ENCODE measurements around the gene VDAC1. TPM values are rescaled to one million over a fixed set of nuclear protein-coding genes. Genes with fewer than 3 reads are reported as not detected.

VDAC1 gene
- total RNA-seq, 1 donor from 2014 or later: 224 TPM

DNA sequence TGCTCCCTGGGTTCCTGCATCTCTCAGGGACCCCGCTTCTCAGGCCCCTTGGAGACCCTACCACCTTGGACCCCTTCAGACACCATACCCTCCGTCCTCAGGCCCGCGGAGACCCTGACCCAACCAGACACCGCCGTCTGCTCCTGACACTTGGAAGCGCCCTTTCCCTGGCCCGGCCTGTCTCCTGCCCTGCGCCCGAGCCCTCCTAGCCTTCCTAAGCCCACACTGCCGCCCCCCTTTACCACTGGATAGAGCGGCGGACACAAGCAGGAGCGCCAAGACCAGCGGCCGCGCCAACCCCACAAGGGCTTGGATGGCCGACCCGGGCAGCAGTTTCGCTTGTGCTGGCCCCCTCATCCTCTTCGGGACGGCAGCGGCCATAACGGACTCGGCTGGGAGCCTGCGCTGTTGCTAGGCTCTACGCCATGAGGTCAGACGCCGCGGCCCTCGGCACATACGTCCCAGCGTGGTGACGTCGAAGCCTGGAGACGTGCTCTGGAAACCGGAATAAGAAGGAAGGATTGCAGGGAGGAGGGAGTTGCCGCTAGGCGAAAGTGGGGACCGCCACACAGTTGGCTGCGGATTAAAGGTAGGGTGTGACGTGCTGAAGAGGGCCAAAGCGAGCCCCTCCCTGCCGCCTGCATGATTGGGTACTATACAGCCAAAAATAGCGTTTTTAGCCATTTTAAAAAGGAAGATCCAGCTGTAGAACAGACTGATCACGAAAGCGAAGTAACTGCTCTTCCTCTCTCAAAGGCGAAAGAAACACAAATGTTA lies 36.4 kb downstream of the VDAC1 start, which contains the start of gene C5orf15:
Gene C5orf15 (minus strand): TSS at position 422 of the 777 bp plus-strand sequence. CDS start 41 bp downstream, at position 381.
- H3K27me3 Mint-ChIP-seq (ENCODE audit: insufficient read depth, low read depth): peaks cover 7% of the 10 kb centered on the region
- no peaks in the 10 kb centered on the region for H3K9me3 Mint-ChIP-seq
- Histone ChIP-seq H3F3A (ENCODE audit: low read depth) (peaks cover 15% of the 10 kb centered on the region), H3K4me1 (peaks cover 10% of the 10 kb centered on the region), H3K27me3 (no peaks in the 10 kb centered on the region), H3K36me3 (no peaks in the 10 kb centered on the region), H4K20me1 (ENCODE audit: low read depth) (no peaks in the 10 kb centered on the region), H3K9me3 (ENCODE audit: low read depth) (no peaks in the 10 kb centered on the region), H3K4me2 (peak within 1 kb of the TSS; percentile 98), H3K79me2 (ENCODE audit: low read depth) (peaks cover 51% of the 10 kb centered on the region), H3K27ac (peak within 1 kb of the TSS; percentile 69), H3K4me3 (peak within 1 kb of the TSS; percentile 79), H3K9ac (peak within 1 kb of the TSS; percentile 88), H2AFZ (replicated peaks) (peak within 1 kb of the TSS; percentile 92)
- DNase-seq (ENCODE audit: low spot score): peak; percentile 97
- H3K27ac Mint-ChIP-seq: peak within 1 kb of the TSS; percentile 99
- peaks cover 23% of the 10 kb centered on the region for H3K4me1 Mint-ChIP-seq
- TF ChIP-seq EZH2 (IDR thresholded peaks at IDR 0.05) (peak; percentile 36), EZH2phosphoT487 (IDR thresholded peaks at IDR 0.05) (no peak)
- TF ChIP-seq, protein P1, sequence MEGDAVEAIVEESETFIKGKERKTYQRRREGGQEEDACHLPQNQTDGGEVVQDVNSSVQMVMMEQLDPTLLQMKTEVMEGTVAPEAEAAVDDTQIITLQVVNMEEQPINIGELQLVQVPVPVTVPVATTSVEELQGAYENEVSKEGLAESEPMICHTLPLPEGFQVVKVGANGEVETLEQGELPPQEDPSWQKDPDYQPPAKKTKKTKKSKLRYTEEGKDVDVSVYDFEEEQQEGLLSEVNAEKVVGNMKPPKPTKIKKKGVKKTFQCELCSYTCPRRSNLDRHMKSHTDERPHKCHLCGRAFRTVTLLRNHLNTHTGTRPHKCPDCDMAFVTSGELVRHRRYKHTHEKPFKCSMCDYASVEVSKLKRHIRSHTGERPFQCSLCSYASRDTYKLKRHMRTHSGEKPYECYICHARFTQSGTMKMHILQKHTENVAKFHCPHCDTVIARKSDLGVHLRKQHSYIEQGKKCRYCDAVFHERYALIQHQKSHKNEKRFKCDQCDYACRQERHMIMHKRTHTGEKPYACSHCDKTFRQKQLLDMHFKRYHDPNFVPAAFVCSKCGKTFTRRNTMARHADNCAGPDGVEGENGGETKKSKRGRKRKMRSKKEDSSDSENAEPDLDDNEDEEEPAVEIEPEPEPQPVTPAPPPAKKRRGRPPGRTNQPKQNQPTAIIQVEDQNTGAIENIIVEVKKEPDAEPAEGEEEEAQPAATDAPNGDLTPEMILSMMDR (IDR thresholded peaks at IDR 0.05): peak; percentile 17
- peak within 1 kb of the TSS; percentile 99 for H3K4me3 Mint-ChIP-seq
- peaks cover 13% of the 10 kb centered on the region for H3K36me3 Mint-ChIP-seq

DNA sequence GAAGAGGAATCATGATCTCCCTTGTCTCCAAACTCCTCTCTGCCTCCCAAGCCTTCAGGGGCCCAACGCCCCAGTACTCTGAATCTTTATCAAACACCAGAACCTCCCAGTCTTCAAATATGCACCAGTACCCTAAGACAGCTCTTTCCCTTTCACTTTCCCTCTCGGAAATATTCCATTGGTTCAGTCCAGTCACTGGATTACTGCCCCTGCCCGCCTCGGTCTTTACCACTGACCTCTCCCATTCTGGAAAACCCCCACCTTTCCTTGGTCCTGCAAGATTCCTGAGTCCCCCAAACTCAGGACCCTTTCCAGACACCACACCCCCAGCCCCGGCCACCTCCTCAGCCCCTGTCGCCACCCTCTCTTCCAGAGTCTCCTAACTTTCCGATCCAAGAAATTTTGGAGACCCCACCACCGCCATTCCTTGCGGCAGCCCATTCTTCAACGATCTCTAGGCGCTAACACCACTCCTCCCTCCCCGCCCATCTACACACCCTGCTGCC lies 37.0 kb downstream of the VDAC1 start:
- Histone ChIP-seq H3K4me3 (peak overlapping the region; percentile 79), H3F3A (ENCODE audit: low read depth) (peaks cover 15% of the 10 kb centered on the region), H3K9ac (peak overlapping the region; percentile 88), H3K4me2 (peak overlapping the region; percentile 98), H3K79me2 (ENCODE audit: low read depth) (peaks cover 57% of the 10 kb centered on the region), H2AFZ (replicated peaks) (peak overlapping the region; percentile 92), H4K20me1 (ENCODE audit: low read depth) (peaks cover 2% of the 10 kb centered on the region), H3K36me3 (no peaks in the 10 kb centered on the region), H3K27ac (peak overlapping the region; percentile 69), H3K4me1 (peaks cover 10% of the 10 kb centered on the region), H3K27me3 (no peaks in the 10 kb centered on the region), H3K9me3 (ENCODE audit: low read depth) (no peaks in the 10 kb centered on the region)
- Mint-ChIP-seq H3K27ac (peak overlapping the region; percentile 99), H3K4me3 (peak overlapping the region; percentile 99), H3K36me3 (peaks cover 10% of the 10 kb centered on the region), H3K27me3 (ENCODE audit: insufficient read depth, low read depth) (peaks cover 7% of the 10 kb centered on the region), H3K4me1 (peaks cover 23% of the 10 kb centered on the region), H3K9me3 (no peaks in the 10 kb centered on the region)
- peak; percentile 31 for DNase-seq (ENCODE audit: low spot score)
- TF ChIP-seq EZH2 (IDR thresholded peaks at IDR 0.05): no peak
- TF ChIP-seq EZH2phosphoT487 (IDR thresholded peaks at IDR 0.05): no peak
- TF ChIP-seq, protein P1 (IDR thresholded peaks at IDR 0.05): no peak

DNA sequence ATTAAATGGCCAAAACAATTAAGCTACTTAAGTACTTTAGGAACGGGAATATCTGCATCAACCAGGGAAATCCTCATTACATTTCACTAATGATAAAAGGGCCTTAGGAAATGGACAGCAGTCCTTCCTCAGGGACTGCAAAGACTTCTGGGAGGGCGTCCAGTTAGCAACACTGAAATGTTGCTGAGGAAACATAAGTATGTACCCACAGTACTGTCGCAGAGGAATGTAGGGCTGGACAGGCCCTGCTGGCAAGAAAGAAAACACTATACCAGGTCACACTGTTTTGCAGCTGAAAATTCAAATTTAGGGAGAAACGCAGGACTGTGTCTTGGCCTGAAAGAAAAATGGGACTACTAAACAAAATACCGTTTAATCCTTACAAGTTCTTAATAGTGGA lies 37.7 kb downstream of the VDAC1 start:
- TF ChIP-seq EZH2phosphoT487 (IDR thresholded peaks at IDR 0.05) (no peak), EZH2 (IDR thresholded peaks at IDR 0.05) (no peak)
- TF ChIP-seq, protein P1 (IDR thresholded peaks at IDR 0.05): no peak
- Mint-ChIP-seq H3K4me1 (peaks cover 23% of the 10 kb centered on the region), H3K9me3 (no peaks in the 10 kb centered on the region), H3K4me3 (peak overlapping the region; percentile 99), H3K27ac (peak overlapping the region; percentile 99), H3K27me3 (ENCODE audit: insufficient read depth, low read depth) (peaks cover 9% of the 10 kb centered on the region), H3K36me3 (peaks cover 10% of the 10 kb centered on the region)
- no peak overlapping the region for H3K9ac ChIP-seq
- H3F3A ChIP-seq (ENCODE audit: low read depth): peaks cover 15% of the 10 kb centered on the region
- H3K4me1 ChIP-seq: peaks cover 10% of the 10 kb centered on the region
- peak; percentile 9 for DNase-seq (ENCODE audit: low spot score)
- H3K27me3 ChIP-seq: no peaks in the 10 kb centered on the region
- no peaks in the 10 kb centered on the region for H3K9me3 ChIP-seq (ENCODE audit: low read depth)
- H3K27ac ChIP-seq: no peak overlapping the region
- H3K79me2 ChIP-seq (ENCODE audit: low read depth): peaks cover 63% of the 10 kb centered on the region
- H3K4me3 ChIP-seq: peak overlapping the region; percentile 79
- H2AFZ ChIP-seq (replicated peaks): no peak overlapping the region
- H4K20me1 ChIP-seq (ENCODE audit: low read depth): peaks cover 5% of the 10 kb centered on the region
- peak overlapping the region; percentile 98 for H3K4me2 ChIP-seq
- no peaks in the 10 kb centered on the region for H3K36me3 ChIP-seq
